DOHH2 (cell line): ENCODE measurements around the gene ATL2.

Experiments
- H3F3A ChIP-seq: fragments of 200-600 bp; sonication (generic), shearing (Covaris generic); 2 replicates; pipeline ENCODE4 v1.6.0; 2016; ENCODE audit warnings: antibody characterized with exemption, mild to moderate bottlenecking; ENCODE audit not compliant: control insufficient read depth, insufficient read depth
- H3K27ac ChIP-seq: fragments of 200-600 bp; sonication (generic); 2 replicates; pipeline ENCODE4 v1.5.1; 2014; ENCODE audit warnings: low read depth, mild to moderate bottlenecking, low read length, moderate library complexity
- H3K27me3 ChIP-seq: fragments of 200-600 bp; sonication (generic); 2 replicates; pipeline ENCODE4 v1.6.1; 2014; ENCODE audit warnings: mild to moderate bottlenecking, low read length, mixed read lengths; ENCODE audit not compliant: control insufficient read depth
- H3K36me3 ChIP-seq: fragments of 200-600 bp; sonication (generic); 2 replicates; pipeline ENCODE4 v1.6.1; 2014; ENCODE audit warnings: mild to moderate bottlenecking, low read length, moderate library complexity, mixed read lengths; ENCODE audit not compliant: control insufficient read depth
- H3K4me1 ChIP-seq: fragments of 200-600 bp; sonication (generic); 2 replicates; pipeline ENCODE4 v1.6.1; 2014; ENCODE audit warnings: mild to moderate bottlenecking, low read length, mixed read lengths; ENCODE audit not compliant: control insufficient read depth
- H3K4me2 ChIP-seq: fragments of 200-600 bp; sonication (generic); 2 replicates; pipeline ENCODE4 v1.6.0; 2014; ENCODE audit warnings: mild to moderate bottlenecking, low read length, moderate library complexity
- H3K4me3 ChIP-seq: fragments of 200-600 bp; sonication (generic); 2 replicates; pipeline ENCODE4 v1.5.1; 2014; ENCODE audit warnings: mild to moderate bottlenecking, low read length, mixed read lengths
- H3K79me2 ChIP-seq: fragments of 200-600 bp; sonication (generic); 2 replicates; pipeline ENCODE4 v1.6.1; 2014; ENCODE audit warnings: mild to moderate bottlenecking, low read length, mixed read lengths; ENCODE audit not compliant: control insufficient read depth
- H3K9me2 ChIP-seq: fragments of 200-600 bp; sonication (generic); replicated peaks from 2 replicates; pipeline ENCODE4 v1.6.1; 2014; ENCODE audit warnings: mild to moderate bottlenecking, low read length, mixed read lengths; ENCODE audit not compliant: control insufficient read depth
- H3K9me3 ChIP-seq: fragments of 200-600 bp; sonication (generic); 2 replicates; pipeline ENCODE4 v1.6.1; 2014; ENCODE audit warnings: antibody characterized with exemption, low read length, mixed read lengths; ENCODE audit not compliant: control insufficient read depth, insufficient read depth
- H4K20me1 ChIP-seq: fragments of 200-600 bp; sonication (generic); 2 replicates; pipeline ENCODE4 v1.6.0; 2014; ENCODE audit warnings: low read depth, mild to moderate bottlenecking, antibody characterized with exemption, low read length, moderate library complexity; ENCODE audit not compliant: control insufficient read depth, insufficient read depth
- CTCF ChIP-seq: fragments of 200-600 bp; sonication (generic); IDR thresholded peaks from one replicate; pipeline ENCODE4 v1.5.1; 2014; ENCODE audit warnings: antibody characterized with exemption, mild to moderate bottlenecking, low read depth, low read length; ENCODE audit not compliant: poor library complexity, severe bottlenecking
- EZH2phosphoT487 ChIP-seq: fragments of 200-600 bp; sonication (generic); IDR thresholded peaks from 2 replicates; pipeline ENCODE4 v1.6.1; 2017; ENCODE audit warnings: borderline replicate concordance, mild to moderate bottlenecking, antibody characterized with exemption, low read length, moderate library complexity, mixed read lengths

ATL2 gene

DNA sequence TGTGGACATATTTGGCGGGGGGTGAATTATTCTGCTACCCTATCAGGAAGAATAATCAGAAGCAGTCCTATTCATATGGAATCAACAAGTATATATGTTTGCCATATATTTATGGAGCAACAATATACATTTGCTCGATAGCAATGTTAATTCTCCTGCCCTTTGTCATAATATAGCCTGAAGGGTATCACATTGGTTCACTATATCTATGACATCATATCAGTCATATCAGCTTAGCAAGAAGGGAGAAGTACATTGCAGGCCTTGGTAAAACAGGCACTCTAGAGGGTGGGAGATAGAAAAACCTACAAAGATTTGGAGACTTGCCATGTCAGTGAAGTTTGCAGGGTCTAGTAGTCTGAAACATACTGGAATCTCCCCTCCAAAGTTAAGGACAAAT lies 128.4 kb downstream of the ATL2 start:
- H3K9me3 ChIP-seq = no peaks in the 10 kb centered on the region
- no peaks in the 10 kb centered on the region for H3K27me3 ChIP-seq
- H3F3A ChIP-seq = no peaks in the 10 kb centered on the region
- no peak overlapping the region for H3K4me3 ChIP-seq
- H3K79me2 ChIP-seq = no peaks in the 10 kb centered on the region
- no peaks in the 10 kb centered on the region for H4K20me1 ChIP-seq
- TF ChIP-seq CTCF (no peak), EZH2phosphoT487 (no peak)
- H3K4me2 ChIP-seq = no peak overlapping the region
- H3K27ac ChIP-seq = no peak overlapping the region
- H3K4me1 ChIP-seq = no peaks in the 10 kb centered on the region
- H3K36me3 ChIP-seq = no peaks in the 10 kb centered on the region
- no peaks in the 10 kb centered on the region for H3K9me2 ChIP-seq

- H3K79me2 ChIP-seq = no peaks in the 10 kb centered on the region
- H3K4me2 ChIP-seq = no peak overlapping the region
- H3K4me3 ChIP-seq = no peak overlapping the region
- H3K27me3 ChIP-seq = no peaks in the 10 kb centered on the region
- no peaks in the 10 kb centered on the region for H3F3A ChIP-seq
- TF ChIP-seq EZH2phosphoT487 (no peak), CTCF (no peak)
- no peaks in the 10 kb centered on the region for H4K20me1 ChIP-seq
- no peaks in the 10 kb centered on the region for H3K36me3 ChIP-seq
- H3K27ac ChIP-seq = no peak overlapping the region
- no peaks in the 10 kb centered on the region for H3K4me1 ChIP-seq
- H3K9me2 ChIP-seq = no peaks in the 10 kb centered on the region
- H3K9me3 ChIP-seq = no peaks in the 10 kb centered on the region
Observed at GRCh38 chr2:38248255-38248654, 128.8 kb downstream of the ATL2 start.

- Histone ChIP-seq H3K27me3 (no peaks in the 10 kb centered on the region), H3K9me2 (no peaks in the 10 kb centered on the region), H3K36me3 (no peaks in the 10 kb centered on the region), H3K79me2 (no peaks in the 10 kb centered on the region), H3F3A (no peaks in the 10 kb centered on the region), H3K4me2 (no peak overlapping the region), H3K27ac (no peak overlapping the region), H3K9me3 (no peaks in the 10 kb centered on the region), H3K4me3 (no peak overlapping the region), H4K20me1 (no peaks in the 10 kb centered on the region), H3K4me1 (no peaks in the 10 kb centered on the region)
- TF ChIP-seq CTCF = no peak
- TF ChIP-seq EZH2phosphoT487 = no peak
Observed at GRCh38 chr2:38246105-38246504, 131.0 kb downstream of the ATL2 start.

DNA sequence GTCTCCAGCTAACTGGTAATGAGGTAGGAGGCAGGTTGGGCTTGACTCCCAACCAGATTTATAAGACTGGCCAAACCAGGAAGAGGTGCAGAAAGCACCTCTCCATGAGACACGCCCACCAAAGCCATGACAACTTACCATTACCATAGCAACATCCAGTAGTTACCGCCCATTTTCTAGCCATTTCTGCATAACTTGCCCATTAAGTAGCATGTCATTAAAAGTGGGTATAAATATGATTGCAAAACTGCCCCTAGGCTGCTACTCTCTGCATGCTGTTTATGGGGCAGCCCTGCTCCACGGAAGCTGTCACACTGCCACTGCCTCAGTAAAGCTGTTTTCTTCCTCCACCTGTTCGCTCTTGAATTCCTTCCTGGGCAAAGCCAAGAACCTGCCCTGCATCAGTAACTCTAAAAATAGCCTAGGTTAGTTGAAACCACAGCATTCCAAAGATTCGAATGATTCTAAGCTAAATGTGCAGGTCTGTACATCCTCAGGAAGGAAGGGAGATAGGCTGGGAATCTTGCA lies 131.9 kb downstream of the ATL2 start:
- H3F3A ChIP-seq = no peaks in the 10 kb centered on the region
- no peak for TF ChIP-seq EZH2phosphoT487
- no peak for TF ChIP-seq CTCF
- no peak overlapping the region for H3K27ac ChIP-seq
- no peak overlapping the region for H3K4me3 ChIP-seq
- H4K20me1 ChIP-seq = no peaks in the 10 kb centered on the region
- H3K9me3 ChIP-seq = no peaks in the 10 kb centered on the region
- H3K27me3 ChIP-seq = no peaks in the 10 kb centered on the region
- H3K4me1 ChIP-seq = no peaks in the 10 kb centered on the region
- H3K4me2 ChIP-seq = no peak overlapping the region
- no peaks in the 10 kb centered on the region for H3K36me3 ChIP-seq
- no peaks in the 10 kb centered on the region for H3K79me2 ChIP-seq
- H3K9me2 ChIP-seq = no peaks in the 10 kb centered on the region
